Epithelial cell of proximal tubule (primary cell): ENCODE results near the gene PPIF. TPM values are rescaled to one million over a fixed set of nuclear protein-coding genes. Genes with fewer than 3 reads are reported as not detected.

Source experiments
- DNase-seq: peaks from one replicate; pipeline ENCODE4 v3.0.0-alpha.2; 2011; ENCODE audit warnings: low read depth
- H3K4me3 ChIP-seq: 2 replicates; pipeline ENCODE4 v1.5.1; 2011; ENCODE audit warnings: low read depth, mild to moderate bottlenecking, low read length
- total RNA-seq: library from RNA; depleted of rRNA; stranded (reverse); fragments of >200 nt; gene quantifications from 2 replicates; pipeline ENCODE4 v1.2.3, GENCODE V29; 2015
- TF ChIP-seq, protein P1 (sequence below): conservative IDR thresholded peaks from 2 replicates; pipeline ENCODE4 v1.5.1; 2012; ENCODE audit warnings: low read depth, mild to moderate bottlenecking, low read length

PPIF gene
- total RNA-seq, 1 donor from 2014 or later: 62.0 TPM

- no peak overlapping the region for H3K4me3 ChIP-seq
- DNase-seq: no peak
- TF ChIP-seq, protein P1, sequence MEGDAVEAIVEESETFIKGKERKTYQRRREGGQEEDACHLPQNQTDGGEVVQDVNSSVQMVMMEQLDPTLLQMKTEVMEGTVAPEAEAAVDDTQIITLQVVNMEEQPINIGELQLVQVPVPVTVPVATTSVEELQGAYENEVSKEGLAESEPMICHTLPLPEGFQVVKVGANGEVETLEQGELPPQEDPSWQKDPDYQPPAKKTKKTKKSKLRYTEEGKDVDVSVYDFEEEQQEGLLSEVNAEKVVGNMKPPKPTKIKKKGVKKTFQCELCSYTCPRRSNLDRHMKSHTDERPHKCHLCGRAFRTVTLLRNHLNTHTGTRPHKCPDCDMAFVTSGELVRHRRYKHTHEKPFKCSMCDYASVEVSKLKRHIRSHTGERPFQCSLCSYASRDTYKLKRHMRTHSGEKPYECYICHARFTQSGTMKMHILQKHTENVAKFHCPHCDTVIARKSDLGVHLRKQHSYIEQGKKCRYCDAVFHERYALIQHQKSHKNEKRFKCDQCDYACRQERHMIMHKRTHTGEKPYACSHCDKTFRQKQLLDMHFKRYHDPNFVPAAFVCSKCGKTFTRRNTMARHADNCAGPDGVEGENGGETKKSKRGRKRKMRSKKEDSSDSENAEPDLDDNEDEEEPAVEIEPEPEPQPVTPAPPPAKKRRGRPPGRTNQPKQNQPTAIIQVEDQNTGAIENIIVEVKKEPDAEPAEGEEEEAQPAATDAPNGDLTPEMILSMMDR: no peak
Observed at GRCh38 chr10:79324032-79324695, 23.1 kb upstream of the PPIF start.

DNA sequence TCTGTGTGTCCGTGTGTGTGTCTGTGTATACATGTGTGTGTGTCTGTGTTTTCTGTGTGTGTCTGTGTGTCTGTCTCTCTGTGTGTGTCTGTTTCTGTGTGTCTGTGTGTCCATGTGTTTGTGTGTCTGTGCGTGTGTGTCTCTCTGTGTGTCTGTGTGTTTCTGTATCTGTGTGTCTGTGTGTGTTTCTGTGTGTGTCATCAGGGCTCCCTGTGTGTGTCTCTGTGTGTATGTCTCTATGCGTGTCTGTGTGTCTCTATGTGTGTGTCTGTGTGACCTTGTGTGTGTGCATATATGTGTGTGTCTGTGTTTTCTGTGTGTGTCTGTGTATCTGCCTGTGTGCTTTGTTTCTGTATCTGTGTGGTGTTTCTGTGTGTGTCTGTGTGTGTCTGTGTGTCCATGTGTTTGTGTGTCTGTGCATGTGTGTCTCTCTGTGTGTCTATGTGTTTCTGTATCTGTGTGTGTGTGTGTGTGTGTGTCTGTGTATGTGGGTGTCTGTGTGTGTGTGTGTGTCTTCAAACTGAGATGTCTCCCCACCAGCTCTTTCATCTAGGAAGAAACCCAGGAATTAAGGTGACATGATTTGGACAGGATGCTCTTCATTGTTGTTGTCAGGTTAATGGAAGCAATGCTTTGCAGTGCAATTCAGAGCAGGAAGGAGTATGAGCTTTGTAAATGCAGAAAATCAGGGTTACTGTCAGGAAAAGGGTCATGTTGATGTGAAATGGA lies 20.7 kb upstream of the PPIF start:
- TF ChIP-seq, protein P1: no peak
- DNase-seq: no peak
- H3K4me3 ChIP-seq: no peak overlapping the region

DNA sequence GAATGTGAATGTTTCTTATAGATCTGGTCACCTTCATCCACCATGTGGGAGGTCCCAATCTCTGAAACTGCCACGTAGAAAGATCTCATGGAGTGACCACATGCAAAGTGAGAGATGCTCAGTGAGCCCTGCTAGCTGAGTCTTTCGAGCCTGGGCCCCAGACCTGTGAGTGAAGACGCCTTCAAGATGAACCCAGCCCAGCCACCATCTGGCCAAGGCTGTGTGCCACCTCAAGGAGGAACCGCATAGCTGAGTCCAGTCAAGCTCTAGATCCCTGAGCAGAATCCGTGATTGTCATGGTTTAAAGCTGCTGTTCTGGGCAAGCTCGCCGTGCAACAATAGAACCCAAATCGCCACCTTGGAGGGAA lies 20.2 kb upstream of the PPIF start:
- no peak overlapping the region for H3K4me3 ChIP-seq
- TF ChIP-seq, protein P1: no peak
- DNase-seq: no peak

- H3K4me3 ChIP-seq: no peak overlapping the region
- no peak for DNase-seq
- TF ChIP-seq, protein P1: no peak
Observed at GRCh38 chr10:79328147-79328701, 19.0 kb upstream of the PPIF start.

- no peak for DNase-seq
- TF ChIP-seq, protein P1: no peak
Observed at GRCh38 chr10:79328737-79329504, 18.3 kb upstream of the PPIF start.

GRCh38 chr10:79329529-79329928 lies 17.7 kb upstream of the PPIF start:
- TF ChIP-seq, protein P1: no peak
- no peak overlapping the region for H3K4me3 ChIP-seq
- no peak for DNase-seq

More at GRCh38 chr10:79328737-79329504, 18.3 kb upstream of the PPIF start:
- H3K4me3 ChIP-seq: no peak overlapping the region
